ENCODE results near the gene TRIM72. TPM values are rescaled to one million over a fixed set of nuclear protein-coding genes. Genes with fewer than 3 reads are reported as not detected.
A peak's percentile ranks its signal among the peaks of the same experiment; 100 is the strongest.

TRIM72 gene
- total RNA-seq, 1 experiment from 2014 or later, result 0.08 TPM

GRCh38 chr16:31179219-31179746 lies 34.6 kb upstream of the TRIM72 start:
- H3K27me3 ChIP-seq (ENCODE audit: control insufficient read depth, insufficient read depth, low read length), result no peaks in the 10 kb centered on the region
- peak overlapping the region; percentile 97 for H3K27ac ChIP-seq (ENCODE audit: low read length)
- ChIA-PET POLR2A (interaction anchor here (1.1 to 1.7 kb wide), 4 partner anchors 10 to 62 kb away, joined by 4 to 9 read pairs (median 6); partner anchors contain the start of gene KAT8), CTCF (no interaction called here)
- H3K4me1 ChIP-seq (ENCODE audit: control insufficient read depth, insufficient read depth, low read length), result peaks cover 16% of the 10 kb centered on the region
- intact Hi-C loops (cut with micrococcal nuclease; ENCODE audit: unreplicated experiment), result no loop called here
- TF ChIP-seq SIN3A (IDR thresholded peaks at IDR 0.05; ENCODE audit: borderline replicate concordance, insufficient read depth, low read depth, low read length) (no peak), POLR2AphosphoS5 (IDR thresholded peaks at IDR 0.05; ENCODE audit: low read depth, low read length) (no peak), REST (IDR thresholded peaks at IDR 0.05; ENCODE audit: insufficient read depth in 1 of 2, low read depth in 2 of 2, low read length in 1 of 2) (no peak), TCF7L2 (IDR thresholded peaks at IDR 0.05; ENCODE audit: low read depth, low read length) (no peak)
- TF ChIP-seq, protein P1, sequence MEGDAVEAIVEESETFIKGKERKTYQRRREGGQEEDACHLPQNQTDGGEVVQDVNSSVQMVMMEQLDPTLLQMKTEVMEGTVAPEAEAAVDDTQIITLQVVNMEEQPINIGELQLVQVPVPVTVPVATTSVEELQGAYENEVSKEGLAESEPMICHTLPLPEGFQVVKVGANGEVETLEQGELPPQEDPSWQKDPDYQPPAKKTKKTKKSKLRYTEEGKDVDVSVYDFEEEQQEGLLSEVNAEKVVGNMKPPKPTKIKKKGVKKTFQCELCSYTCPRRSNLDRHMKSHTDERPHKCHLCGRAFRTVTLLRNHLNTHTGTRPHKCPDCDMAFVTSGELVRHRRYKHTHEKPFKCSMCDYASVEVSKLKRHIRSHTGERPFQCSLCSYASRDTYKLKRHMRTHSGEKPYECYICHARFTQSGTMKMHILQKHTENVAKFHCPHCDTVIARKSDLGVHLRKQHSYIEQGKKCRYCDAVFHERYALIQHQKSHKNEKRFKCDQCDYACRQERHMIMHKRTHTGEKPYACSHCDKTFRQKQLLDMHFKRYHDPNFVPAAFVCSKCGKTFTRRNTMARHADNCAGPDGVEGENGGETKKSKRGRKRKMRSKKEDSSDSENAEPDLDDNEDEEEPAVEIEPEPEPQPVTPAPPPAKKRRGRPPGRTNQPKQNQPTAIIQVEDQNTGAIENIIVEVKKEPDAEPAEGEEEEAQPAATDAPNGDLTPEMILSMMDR (IDR thresholded peaks at IDR 0.05), result no peak
- ATAC-seq, result peak; percentile 26
- no TSS peak for BruUV-seq (replicated peaks)
- no peaks in the 10 kb centered on the region for H3K9me3 ChIP-seq (ENCODE audit: control insufficient read depth, insufficient read depth, low read depth, low read length)
- in situ Hi-C loops (cut with HindIII; ENCODE audit: low pct_unique_long_range_greater_than_20kb, low sequenced_read_pairs), result no loop called here
- H3K4me3 ChIP-seq (ENCODE audit: low read depth in 2 of 2, low read length in 2 of 2), result peak overlapping the region; percentile 60 to 99
- no peak for DNase-seq (ENCODE audit: low read depth, low spot score)
- H3K36me3 ChIP-seq (ENCODE audit: control insufficient read depth, insufficient read depth, low read length), result peaks cover 21% of the 10 kb centered on the region

GRCh38 chr16:31179747-31180459 lies 34.0 kb upstream of the TRIM72 start, which contains the start of gene FUS:
TSS of gene FUS (plus strand) at chr16:31180139. CDS start at chr16:31180215, 76 bp downstream.
- peak; percentile 67 for DNase-seq (ENCODE audit: low read depth, low spot score)
- in situ Hi-C loops (cut with HindIII; ENCODE audit: low pct_unique_long_range_greater_than_20kb, low sequenced_read_pairs) (no loop called here), intact Hi-C loops (cut with micrococcal nuclease; ENCODE audit: unreplicated experiment) (no loop called here)
- no TSS peak for BruUV-seq (replicated peaks)
- TF ChIP-seq REST (IDR thresholded peaks at IDR 0.05; ENCODE audit: insufficient read depth in 1 of 2, low read depth in 2 of 2, low read length in 1 of 2), result peak; percentile 26 to 77; a peak in 3 of 4 replicates
- peak; percentile 100 for TF ChIP-seq POLR2AphosphoS5 (IDR thresholded peaks at IDR 0.05; ENCODE audit: low read depth, low read length)
- 0 out of 2 replicates have a peak, but pooled peaks have one; percentile 25 for TF ChIP-seq TCF7L2 (IDR thresholded peaks at IDR 0.05; ENCODE audit: low read depth, low read length)
- TF ChIP-seq, protein P1 (IDR thresholded peaks at IDR 0.05), result no peak
- TF ChIP-seq SIN3A (IDR thresholded peaks at IDR 0.05; ENCODE audit: borderline replicate concordance, insufficient read depth, low read depth, low read length), result peak; percentile 77; the same call in 1 of the 2 replicates
- ChIA-PET POLR2A (interaction anchor here (0.6 to 1.7 kb wide), 7 partner anchors 10 to 168 kb away, joined by 3 to 10 read pairs (median 5); partner anchors contain the start of gene KAT8), CTCF (interaction anchor here (0.5 to 0.6 kb wide), 2 partner anchors 38 to 244 kb away, joined by 3 to 4 read pairs; no protein-coding TSS in a partner anchor)
- peak; percentile 77 for ATAC-seq
- Histone ChIP-seq H3K27ac (ENCODE audit: low read length) (peak within 1 kb of the TSS; percentile 97), H3K4me3 (ENCODE audit: low read depth in 2 of 2, low read length in 2 of 2) (peak within 1 kb of the TSS; percentile 60 to 99), H3K9me3 (ENCODE audit: control insufficient read depth, insufficient read depth, low read depth, low read length) (no peaks in the 10 kb centered on the region), H3K4me1 (ENCODE audit: control insufficient read depth, insufficient read depth, low read length) (peaks cover 16% of the 10 kb centered on the region), H3K36me3 (ENCODE audit: control insufficient read depth, insufficient read depth, low read length) (peaks cover 23% of the 10 kb centered on the region), H3K27me3 (ENCODE audit: control insufficient read depth, insufficient read depth, low read length) (no peaks in the 10 kb centered on the region)
